Measurements from ENCODE around the gene CXCR3.
A peak's percentile ranks its signal among the peaks of the same experiment; 100 is the strongest.
"Not testable (repeated sequence)": the region's sequence is repeated elsewhere in the genome, so short reads cannot be mapped to it uniquely, and the experiment has no call there.

The CXCR3 gene

DNA sequence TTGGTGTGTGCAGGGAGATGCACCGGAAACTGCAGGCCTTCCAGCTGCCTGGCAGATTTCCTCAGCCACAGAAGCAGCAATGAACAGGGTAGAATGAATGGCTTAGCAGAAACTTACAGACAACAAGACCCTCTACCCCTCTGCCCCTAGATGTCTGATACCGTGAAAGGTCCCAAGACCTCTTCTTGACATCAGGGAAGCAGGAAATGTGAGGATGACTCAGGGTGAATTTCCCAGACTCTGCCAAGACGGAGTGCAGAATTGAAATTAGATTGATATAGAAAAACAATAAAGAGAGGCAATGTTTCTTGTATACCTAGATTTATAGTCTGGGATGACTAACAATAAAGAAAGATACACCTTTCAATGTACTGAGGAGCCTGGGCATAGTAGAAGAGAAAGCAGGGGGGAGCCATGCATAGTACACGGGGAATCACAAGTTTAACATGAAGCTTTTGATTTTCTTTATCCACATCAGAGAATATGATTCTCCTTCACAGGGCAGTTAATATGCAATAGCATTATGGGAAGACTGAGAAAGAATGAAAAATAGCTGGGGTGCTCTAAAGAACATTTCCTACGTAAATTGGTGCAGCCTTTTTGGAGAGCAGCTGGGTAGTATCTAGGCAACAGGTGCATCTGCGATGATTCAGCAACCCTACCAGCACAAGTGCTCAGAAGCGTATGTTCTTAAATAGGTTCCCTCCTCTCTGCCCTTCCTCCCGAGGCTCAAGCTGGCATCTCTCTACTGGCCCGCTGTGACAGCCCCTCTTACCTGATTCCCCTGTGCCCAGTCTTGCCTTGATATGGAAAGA is 18.3 kb upstream of the CXCR3 start:
- no peak for DNase-seq

DNA sequence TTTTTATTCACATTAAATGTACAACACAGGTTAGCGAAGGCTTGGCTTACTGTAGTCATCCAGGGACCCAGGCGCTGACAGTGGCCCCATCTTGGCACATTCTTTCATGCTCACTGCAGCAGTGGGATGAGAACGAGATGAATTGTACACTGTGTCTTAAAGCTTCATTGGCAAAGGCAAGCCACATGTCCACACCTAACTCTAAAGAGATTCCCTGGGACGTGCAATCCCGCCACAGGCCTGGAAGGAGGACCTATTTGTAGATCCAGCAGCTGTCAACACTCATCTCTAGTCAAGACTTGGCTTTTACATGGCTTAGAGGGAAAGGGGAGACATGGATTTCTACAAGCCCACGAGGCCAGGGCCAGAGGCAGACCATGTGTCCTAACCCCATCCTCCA is 16.1 kb upstream of the CXCR3 start:
- no peak for DNase-seq

DNA sequence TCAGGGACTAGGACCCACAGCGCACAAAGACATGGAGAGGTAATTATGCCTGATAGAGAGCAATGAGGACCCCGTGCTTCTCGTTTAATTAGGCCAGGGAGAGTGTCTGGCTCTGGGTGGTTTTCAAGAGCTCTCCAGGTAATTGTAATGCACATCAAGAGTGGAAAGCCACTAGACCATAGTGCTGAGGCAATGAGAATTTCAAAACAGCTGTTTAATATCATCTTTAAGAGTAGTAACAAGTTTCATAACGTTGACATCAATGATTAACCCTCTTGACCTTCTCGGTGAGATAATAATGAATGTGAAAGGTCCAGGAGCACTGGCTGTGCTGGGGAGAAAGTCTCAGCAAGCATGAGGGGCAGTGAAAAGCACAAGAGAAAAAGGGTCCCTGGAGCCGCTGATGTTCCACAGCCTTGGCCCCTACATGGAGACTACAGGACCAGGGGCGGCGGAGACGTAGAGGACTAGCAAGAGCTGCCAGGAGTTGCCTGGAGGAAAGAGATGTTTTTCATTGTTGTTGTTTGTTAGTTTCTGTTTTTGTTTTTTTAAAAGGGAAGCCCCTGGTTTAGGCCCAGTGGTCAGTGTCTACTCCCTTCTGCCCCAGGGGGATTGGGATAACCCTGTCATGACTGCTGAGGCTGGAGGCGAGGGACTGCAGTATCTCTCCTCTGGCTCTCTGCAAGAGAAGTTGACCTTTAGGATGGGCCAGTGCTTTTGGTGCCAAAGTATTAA is 14.8 kb upstream of the CXCR3 start:
- DNase-seq, result no peak

DNA sequence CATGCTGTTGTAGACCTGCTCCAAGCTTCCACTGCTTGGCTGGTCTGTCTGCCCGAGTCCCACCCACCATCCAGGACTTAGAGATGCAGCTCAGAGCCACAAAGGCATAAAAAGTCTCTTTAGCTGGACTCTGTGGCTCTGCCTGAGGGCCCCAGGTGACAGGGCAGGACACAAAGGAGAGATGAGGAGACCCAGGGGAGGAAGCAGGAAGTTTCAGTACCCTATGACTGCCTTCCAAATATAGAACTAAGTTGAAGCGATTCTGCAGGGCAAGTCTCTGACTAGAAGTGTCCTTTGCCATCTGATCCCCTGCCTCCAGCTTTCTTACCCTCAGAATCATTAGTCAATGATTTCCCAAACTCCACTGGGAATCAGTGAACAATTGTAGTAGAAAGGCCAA is 11.2 kb upstream of the CXCR3 start:
- DNase-seq, result no peak

DNA sequence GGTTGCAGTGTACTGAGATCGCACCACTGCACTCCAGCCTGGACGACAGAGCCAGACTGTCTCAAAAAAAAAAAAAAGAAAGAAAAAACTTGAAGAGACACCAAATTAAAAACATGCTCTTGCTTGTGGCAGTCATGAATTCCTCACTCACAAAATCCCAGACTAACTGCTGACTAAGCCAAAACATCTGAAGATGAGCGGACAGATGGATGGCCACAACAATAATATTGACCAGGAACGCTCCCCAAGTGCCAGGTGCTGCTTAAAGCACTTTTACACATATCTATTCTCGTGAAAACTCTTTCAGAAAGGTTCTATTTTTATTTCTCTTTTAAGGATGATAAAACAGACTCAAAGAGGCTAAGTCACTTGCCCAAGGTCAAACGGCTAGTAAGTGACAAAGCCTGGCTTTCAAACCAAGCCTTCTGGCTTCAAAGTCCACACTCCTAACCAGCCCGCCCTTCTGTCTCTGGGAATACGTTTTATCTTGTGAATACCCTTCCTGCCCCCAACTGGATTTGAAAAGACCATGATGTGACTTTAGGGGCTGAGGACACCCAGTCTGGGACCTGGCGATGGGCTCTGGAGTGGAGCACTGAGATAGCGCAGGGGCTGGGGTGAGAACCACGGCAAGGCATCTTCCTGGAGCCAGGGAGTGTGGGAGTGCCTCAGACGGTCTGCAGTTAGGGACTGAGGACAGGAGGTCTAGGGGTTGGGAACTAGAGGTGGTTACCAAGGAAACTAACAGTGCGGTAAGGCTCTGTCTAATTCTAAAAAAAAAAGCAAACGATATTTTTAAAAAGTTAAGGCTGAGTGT is 9.5 kb upstream of the CXCR3 start:
- no peak for DNase-seq

DNA sequence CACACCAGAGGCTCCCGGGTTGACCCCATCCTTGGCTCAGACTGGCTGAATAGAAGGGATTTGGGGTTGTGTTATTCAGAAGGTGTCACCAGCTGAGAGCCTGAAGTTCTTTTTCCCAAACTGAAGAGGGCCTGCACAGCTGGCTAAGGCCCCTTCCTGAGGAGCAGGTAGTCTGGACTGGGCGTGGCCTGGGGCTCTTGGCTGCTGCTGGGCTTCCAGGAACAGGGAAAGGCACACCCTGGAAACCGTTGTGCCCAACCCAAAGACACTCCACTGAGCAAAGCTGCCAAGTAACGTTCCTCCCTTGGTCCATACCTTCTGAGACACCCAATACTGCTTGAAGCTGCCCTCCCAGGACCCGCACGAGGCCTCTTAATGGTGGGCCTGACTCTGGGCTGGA is 8.3 kb upstream of the CXCR3 start:
- no peak for DNase-seq

DNA sequence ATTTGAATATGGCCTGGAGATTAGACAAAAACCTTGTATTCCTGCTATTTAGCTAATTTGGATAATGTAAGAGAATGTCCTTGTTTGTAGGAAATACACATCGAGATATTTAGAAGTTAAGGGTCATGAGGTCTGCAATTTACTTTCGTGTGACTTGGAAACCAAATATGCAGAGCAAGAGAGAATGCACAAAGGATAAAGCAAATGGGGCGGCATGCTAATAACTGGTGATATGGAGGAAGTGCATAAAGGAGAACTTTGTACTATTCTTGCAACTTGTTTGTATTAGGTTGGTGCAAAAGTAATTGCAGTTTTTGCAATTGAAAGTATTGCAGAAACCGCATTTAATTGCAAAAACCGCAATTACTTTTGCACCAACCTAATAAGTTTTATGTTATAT is 7.2 kb upstream of the CXCR3 start:
- DNase-seq, result no peak

DNA sequence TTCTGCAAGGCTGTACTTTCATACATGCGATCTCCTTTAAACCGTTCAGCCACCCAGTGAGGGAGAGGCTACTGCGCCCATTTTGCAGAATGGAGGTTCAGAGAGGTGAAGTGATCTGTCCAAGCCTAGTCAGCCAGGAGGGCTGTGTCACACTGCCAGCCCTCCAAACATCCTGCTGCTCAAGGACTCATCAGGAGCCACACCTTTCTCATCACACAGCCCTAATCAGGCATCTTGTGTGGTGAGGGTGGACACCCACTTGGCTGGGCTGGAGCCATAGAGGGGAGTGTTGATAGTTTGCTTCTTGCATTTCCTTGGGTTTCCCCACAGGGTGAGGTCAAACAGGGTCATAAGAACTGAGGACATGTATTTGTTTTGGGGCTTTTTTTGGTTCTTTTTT is 5.4 kb upstream of the CXCR3 start:
- peak in 1 of 5 experiments; percentile 32 for DNase-seq

DNA sequence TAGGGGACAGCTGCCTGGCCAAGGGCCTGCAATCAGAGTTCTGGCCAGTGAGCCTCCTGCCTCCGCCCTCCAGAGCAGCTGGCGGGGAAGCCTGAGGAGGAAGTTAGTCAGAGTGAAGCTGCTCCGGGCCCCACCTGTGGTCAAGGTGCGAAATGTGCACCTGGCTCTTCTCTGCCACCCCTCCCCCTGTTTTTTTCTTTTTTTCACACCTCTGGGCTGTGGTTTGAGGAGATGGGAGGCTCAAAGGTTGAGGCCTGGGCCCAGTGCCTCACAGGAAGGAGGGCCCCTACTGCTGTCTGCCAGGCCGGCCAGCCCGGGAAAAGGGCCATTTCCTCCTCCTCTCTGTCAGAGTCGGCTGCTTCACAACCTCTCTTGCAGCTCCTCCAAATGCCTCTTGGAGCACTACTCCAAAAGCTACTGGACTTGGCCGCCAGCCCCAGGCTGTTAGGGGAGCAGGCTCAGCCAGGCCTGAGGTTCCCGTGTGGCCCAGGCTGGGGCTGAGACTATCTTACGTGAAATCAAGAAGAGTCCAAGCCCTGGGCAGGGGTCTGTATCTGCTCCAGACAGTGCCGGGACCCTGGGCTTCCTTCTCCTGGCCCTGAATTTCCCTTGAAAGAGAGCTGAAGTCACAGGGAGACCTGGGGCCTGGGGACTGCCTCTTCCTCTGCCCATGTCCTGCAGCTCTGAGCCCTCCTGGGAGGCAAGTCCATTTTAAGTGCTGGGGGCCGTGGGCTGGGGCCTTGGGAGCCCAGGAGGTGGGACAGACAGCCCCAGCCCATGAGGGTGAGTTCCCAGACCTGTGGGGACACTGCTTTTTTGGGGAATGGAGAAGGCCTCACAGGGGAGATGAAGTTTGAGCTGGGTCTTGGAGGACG is 4.5 kb upstream of the CXCR3 start:
- DNase-seq, result peak in 4 of 5 experiments; percentile 8 to 90 (median 55)

DNA sequence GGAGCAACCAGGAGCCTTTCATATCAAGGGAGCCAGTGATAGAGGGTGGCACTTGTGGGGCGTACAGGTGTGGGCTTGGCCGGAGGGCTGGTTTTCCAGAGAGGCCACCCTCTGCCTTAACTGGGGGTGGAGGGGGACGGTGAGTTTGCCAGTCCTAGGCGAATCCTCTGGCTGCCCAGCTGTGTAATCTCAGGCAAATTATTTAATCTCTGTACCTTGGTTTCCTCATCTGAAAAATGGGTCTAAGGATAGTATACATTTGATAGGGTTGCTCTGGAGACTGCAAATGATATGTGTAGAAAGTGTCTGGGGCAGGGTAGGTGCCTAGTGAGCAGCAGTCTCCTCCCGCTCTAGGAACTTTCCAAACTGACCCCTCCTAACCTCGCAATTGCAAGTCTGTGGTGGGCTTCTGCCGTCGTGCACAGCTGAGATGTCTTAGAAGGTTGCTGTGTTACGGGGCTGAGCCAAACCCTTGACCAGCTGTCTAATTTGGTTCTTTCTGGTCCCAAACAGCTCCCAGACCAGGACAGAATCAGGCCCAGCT is 3.8 kb upstream of the CXCR3 start:
- DNase-seq, result no peak

DNA sequence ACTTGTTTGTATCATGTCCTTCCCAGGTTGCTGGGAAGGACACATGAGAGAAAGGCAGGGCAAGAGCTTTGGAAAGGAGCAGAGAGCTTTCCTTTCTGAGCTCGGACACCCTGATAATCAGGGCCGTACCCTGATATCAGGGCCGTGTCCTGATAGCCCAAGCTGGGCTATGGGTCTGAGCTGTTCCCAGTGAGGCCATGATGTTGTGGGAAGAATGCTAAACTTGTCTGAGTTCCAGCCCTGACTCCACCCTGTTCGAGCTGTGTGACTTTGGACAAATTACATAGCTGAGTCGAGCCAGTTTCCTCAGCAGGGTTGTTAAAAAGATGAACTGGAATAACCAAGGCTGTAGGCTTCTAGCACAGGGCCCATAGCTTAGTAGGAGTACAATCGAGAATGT is 3.3 kb upstream of the CXCR3 start:
- DNase-seq, result no peak

DNA sequence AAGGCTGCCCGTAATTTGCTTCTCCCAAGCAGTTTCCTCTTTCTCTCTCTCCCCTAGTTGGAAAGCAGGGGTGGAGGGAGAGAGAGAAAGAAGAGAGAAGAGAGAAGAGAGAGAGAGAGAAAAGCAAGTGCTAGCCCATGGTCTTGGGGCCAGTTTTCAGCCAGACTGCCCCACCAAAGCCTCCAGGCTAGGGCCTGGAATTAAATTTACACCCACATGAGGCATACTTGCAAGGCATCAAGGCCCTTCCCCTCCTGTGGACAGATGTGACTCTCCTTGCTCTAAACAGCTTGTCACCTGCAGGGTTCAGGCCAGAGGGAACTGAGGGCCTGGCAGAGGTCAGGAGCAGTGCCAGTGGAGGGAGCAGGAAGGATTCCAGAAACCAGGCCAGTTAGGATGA is 1.7 kb upstream of the CXCR3 start:
- no peak for DNase-seq

DNA sequence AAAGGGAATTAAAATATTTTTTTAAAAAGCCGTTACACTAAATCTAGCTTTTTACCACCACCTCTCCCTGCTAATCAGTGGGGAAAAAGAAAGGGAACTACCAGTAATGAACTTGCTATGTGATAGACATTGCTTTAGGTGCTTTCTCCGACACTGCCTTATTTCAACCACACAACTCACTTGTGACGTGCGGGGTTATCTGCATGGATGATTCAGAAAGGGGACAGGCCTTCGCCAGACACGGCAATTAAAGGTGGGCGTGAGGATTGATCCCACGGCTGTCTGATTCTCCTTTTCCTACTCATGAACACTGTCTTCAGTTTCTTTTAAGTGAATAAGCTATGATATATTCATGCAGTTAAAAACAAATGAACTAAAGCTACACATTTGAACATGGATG is 882 bp upstream of the CXCR3 start:
- DNase-seq, result peak in 2 of 5 experiments; percentile 39 to 65

DNA sequence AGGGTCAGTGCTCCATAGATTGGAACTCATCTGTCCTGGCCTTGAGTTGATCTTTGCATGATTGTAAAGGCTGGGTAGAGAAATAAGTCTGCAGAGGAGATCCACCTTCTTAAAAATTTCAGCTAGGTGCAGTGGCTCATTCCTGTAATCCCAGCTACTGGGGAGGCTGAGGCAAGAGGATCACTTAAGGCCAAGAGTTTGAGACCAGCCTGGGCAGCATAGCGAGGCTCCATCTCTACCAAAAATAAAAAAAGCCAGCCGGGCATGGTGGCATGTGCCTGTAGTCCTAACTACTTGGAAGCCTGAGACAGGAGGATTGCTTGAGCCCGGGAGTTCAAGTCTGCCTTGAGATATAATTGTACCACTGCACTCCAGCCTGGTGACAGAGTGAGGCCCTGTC is 476 bp upstream of the CXCR3 start:
- DNase-seq, result no peak

DNA sequence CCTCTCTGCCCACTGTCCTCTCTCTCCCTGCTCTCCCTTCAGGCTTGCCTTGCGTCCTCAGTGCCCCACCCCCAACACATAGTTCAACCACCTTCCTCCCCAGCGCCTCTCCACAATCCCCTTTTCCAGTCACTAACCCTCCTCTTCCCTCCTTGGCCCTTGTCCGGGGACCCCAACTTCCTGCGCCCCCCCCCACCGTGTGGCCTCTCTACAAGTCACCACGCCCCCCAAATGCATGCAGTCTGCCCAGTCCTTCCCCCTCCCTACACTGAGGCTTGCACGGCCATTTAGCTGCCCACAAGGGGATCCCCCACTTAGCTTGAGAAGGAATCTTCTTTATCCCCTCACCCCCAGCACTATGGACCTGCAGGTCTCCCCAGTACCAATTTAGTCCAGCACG is 569 bp downstream of the CXCR3 start:
- no peak for DNase-seq

DNA sequence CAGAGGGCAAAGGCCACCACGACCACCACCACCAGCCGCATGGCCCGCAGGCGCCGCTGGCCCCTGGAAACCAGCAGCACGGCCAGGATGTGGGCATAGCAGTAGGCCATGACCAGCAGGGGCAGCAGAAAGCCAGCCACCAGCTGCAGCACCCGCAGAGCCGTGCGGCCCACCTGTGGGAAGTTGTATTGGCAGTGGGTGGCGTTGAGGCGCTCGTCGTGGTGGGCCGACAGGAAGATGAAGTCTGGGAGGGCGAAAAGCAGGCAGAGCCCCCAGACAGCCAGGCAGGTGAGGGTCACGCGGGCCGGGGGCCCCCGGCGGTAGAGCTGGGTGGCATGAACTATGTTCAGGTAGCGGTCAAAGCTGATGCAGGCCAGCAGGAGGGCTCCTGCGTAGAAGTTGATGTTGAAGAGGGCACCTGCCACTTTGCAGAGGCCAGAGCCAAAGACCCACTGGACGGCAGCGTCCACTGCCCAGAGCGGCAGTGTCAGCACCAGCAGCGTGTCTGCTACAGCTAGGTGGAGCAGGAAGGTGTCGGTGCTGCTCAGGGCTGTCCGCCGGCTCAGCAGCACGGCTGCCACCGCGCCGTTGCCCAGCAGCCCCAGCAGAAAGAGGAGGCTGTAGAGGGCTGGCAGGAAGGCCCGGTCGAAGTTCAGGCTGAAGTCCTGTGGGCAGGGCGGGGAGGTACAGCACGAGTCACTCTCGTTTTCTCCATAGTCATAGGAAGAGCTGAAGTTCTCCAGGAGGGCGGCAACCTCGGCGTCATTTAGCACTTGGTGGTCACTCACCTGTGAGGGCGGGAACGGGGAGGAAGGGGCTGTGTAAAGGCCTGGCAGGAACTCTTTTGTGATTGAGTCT is 1.4 kb downstream of the CXCR3 start:
- peak in 1 of 5 experiments; percentile 49 for DNase-seq

DNA sequence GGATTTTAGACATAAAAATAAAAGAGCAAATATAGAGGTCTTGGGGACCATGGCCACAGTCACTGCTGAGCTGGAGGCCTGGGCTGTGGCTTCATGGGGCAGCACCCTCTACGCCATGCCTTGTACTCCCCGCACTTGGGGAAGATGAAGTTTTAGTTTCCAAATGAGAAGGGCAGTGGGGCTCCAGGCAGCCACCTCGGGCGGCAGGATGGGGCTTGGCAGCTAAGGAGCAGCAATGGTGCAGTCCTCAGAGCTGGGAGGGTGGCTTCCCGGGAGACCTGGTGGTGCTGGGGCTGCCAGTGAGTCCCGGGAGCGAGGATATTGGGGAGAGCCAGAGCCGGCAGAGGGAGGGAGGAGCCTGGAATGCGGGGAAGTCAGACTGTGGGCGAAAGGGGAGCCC is 2.4 kb downstream of the CXCR3 start:
- no peak for DNase-seq

DNA sequence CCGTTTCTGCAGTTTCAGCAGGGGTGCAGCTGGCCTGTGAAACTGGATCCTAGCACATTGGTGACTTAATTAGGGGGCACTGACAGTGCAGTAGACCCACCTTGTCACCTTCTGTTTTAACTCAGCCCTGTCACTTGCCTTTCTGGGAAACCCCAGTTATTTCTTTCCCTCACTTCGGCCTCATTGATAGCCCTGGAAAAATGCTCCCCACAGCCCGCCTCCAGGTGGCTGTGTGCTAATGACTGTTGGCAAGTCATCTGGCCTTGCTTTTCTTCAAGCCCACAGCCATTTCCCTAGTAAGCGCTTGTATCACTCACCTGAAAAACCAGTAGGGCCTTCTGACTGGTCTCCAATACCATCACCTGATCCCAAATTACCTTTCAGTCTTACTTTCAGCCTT is 3.3 kb downstream of the CXCR3 start:
- DNase-seq, result no peak

DNA sequence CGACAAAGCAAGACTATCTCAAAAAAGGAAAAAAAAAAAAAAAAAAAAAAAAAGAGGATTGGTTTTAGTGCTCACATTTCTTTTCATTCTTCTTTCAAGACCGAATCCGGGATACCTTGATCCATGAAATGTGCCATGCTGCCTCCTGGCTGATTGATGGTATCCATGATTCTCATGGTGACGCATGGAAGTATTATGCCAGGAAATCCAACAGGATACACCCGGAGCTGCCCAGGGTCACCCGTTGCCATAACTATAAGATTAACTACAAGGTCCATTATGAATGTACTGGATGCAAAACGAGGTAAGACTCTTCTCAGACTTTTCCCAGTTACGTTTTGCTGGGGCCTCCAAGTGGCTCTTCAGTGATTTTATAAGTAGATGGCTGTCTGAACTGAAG is 6.1 kb downstream of the CXCR3 start:
- DNase-seq, result no peak

DNA sequence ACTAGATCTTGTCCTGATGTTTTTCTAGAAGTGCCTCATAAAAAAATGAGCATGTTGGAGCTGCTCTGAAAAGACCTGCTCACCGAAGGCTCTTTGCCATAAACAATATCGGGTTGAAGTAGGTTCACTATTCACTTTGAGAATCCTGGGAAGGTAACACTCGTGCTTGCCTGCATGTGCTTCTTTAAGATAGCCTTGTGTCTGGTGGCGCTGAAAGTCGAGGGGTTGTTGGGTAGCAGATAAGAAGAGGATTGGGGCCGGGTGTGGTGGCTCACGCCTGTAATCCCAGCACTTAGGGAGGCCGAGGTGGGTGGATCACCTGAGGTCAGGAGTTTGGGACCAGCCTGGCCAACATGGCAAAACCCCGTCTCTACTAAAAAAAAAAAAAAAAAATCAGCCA is 6.6 kb downstream of the CXCR3 start:
- not testable (repeated sequence) for DNase-seq

DNA sequence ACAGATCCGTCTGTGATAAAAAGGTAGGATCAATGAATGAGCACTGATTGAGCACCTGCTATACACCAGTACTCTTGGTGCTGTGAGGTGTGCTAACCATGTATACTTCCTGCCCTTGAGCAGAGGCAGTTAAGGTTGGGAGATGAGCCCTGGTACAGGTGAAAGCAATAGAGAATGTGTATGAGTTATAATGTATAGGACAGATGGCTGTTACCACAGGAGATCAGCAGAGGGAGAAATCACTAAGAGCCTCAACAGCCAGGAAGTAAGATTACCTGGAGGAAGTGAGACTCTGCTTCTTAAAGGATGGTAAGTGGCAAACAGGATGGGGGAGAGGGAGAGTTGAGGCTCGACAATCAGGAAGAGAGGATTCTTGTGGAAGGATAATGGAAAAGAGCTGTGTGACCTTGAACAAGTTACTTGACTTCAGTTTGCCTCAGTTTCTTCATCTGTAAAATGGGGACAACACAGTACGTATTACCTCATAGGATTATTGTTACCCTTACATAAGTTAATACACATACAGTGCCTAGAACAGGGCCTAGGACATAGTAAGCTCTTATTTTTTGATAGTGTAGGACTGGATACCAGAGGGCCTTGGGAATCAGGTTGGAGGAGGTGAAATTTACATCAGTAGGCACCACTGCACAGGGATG is 9.1 kb downstream of the CXCR3 start:
- peak in 1 of 5 experiments; percentile 49 for DNase-seq

Data from T-helper 2 cell (primary cell).